ENCODE results near the gene SOX8.

DNA sequence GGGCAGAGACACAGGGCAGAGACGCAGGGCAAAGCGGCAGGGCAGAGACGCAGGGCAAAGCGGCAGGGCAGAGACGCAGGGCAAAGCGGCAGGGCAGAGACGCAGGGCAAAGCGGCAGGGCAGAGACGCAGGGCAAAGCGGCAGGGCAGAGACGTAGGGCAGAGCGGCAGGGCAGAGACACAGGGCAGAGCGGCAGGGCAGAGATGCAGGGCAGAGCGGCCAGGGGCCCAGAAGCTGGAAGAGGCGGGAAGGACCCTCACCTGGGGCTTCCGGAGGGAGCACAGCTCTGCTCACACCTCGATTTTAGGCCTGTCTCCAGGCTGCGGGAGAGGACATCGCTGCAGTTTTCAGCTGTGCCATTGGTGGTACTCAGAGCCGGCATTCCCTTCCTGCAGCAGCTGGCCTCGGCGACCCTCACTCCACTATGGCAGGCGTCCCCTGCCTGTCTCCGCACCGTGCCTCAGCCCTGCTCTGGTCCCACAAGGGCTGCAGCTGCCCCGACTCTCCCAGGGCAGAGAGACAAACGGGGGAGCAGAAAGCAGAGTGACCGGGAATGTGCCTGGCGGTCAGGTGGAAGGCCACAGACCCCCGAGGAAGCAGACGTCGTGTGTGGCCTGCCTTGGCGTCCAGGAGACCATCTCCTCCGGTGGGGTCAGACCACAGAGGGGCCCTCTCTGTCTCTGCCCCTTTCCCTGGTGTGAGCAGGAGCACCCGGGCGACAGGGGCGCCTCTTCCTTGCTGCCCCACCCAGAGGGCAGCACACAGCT lies 29.9 kb downstream of the SOX8 start:
- TF ChIP-seq, protein P1, sequence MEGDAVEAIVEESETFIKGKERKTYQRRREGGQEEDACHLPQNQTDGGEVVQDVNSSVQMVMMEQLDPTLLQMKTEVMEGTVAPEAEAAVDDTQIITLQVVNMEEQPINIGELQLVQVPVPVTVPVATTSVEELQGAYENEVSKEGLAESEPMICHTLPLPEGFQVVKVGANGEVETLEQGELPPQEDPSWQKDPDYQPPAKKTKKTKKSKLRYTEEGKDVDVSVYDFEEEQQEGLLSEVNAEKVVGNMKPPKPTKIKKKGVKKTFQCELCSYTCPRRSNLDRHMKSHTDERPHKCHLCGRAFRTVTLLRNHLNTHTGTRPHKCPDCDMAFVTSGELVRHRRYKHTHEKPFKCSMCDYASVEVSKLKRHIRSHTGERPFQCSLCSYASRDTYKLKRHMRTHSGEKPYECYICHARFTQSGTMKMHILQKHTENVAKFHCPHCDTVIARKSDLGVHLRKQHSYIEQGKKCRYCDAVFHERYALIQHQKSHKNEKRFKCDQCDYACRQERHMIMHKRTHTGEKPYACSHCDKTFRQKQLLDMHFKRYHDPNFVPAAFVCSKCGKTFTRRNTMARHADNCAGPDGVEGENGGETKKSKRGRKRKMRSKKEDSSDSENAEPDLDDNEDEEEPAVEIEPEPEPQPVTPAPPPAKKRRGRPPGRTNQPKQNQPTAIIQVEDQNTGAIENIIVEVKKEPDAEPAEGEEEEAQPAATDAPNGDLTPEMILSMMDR (IDR thresholded peaks at IDR 0.05; ENCODE audit: insufficient read depth, low read length, poor library complexity, severe bottlenecking) = no peak
- TF ChIP-seq EZH2phosphoT487 (conservative IDR thresholded peaks at IDR 0.05; ENCODE audit: low read length) = no peak

Data from SU-DHL-6 (cell line).